ENCODE data around the gene VPS51.

VPS51 gene

GRCh38 chr11:65113361-65113756 lies 17.3 kb downstream of the VPS51 start:
- peak overlapping the region; percentile 100 for H3K27ac ChIP-seq
- TF ChIP-seq, protein P1, sequence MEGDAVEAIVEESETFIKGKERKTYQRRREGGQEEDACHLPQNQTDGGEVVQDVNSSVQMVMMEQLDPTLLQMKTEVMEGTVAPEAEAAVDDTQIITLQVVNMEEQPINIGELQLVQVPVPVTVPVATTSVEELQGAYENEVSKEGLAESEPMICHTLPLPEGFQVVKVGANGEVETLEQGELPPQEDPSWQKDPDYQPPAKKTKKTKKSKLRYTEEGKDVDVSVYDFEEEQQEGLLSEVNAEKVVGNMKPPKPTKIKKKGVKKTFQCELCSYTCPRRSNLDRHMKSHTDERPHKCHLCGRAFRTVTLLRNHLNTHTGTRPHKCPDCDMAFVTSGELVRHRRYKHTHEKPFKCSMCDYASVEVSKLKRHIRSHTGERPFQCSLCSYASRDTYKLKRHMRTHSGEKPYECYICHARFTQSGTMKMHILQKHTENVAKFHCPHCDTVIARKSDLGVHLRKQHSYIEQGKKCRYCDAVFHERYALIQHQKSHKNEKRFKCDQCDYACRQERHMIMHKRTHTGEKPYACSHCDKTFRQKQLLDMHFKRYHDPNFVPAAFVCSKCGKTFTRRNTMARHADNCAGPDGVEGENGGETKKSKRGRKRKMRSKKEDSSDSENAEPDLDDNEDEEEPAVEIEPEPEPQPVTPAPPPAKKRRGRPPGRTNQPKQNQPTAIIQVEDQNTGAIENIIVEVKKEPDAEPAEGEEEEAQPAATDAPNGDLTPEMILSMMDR (conservative IDR thresholded peaks at IDR 0.05), result no peak

GRCh38 chr11:65113839-65114238 lies 17.8 kb downstream of the VPS51 start:
- peak overlapping the region; percentile 100 for H3K27ac ChIP-seq
- TF ChIP-seq, protein P1 (conservative IDR thresholded peaks at IDR 0.05), result no peak

DNA sequence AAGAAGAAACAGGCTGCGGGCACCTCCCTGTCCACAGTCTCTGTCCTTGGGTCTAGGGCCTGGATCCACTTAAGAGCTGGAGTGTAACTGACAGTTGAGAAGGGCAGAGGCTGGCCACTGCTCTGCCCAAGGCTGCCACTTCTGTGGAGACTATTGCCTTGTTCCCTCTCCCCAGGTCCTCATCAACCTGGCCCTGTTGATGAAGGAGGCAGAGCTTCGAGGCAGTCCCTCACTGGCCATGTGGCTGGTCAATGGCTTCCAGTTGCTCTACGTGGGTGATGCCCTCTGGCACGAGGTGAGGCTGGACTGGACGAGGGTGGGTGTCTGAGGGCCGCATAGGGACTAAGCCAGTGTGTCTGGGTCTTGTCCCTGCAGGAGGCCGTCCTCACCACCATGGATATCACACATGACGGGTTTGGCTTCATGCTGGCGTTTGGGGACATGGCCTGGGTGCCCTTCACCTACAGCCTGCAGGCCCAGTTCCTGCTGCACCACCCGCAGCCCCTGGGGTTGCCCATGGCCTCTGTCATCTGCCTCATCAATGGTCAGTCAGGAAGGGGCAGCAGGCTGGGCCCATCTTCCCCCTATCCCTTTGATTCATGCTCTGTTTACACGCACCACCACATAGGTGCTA lies 18.6 kb downstream of the VPS51 start:
- TF ChIP-seq, protein P1 (conservative IDR thresholded peaks at IDR 0.05), result no peak

DNA sequence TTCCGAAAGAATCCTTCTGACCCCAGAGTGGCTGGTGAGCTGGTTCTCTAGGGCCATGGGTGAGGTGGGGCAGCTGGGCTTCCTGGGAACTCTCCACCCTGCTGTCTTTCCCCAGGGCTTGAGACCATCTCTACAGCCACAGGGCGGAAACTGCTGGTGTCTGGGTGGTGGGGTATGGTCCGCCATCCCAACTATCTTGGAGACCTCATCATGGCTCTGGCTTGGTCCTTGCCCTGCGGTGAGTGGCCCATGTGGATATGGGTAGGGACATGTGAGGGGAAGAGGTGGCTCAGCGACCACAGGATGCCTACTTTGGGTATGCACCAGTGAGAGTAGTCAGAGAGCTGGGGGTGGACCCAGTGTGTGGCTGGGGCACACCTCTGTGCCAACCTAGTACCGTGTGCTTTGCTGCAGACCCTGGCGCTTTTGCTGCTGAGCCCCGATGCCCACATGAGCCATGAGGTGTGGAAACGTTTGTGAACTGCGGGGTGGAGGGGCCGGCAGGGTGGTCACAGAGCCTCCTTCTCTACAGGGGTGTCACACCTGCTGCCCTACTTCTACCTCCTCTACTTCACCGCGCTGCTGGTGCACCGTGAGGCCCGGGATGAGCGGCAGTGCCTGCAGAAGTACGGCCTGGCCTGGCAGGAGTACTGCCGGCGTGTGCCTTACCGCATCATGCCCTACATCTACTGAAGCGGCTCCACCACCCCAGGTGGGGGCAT lies 19.5 kb downstream of the VPS51 start:
- H3K27ac ChIP-seq, result peak overlapping the region; percentile 100
- TF ChIP-seq, protein P1 (conservative IDR thresholded peaks at IDR 0.05), result no peak

More for the DNA sequence above, 18.6 kb downstream of the VPS51 start:
- peak overlapping the region; percentile 100 for H3K27ac ChIP-seq

- H3K27ac ChIP-seq, result peak overlapping the region; percentile 100
- TF ChIP-seq, protein P1 (conservative IDR thresholded peaks at IDR 0.05), result no peak
Measured at GRCh38 chr11:65116370-65117205, 20.6 kb downstream of the VPS51 start.

- H3K27ac ChIP-seq, result peak within 1 kb of the TSS; percentile 100
- TF ChIP-seq, protein P1 (conservative IDR thresholded peaks at IDR 0.05), result peak; percentile 100
Measured at GRCh38 chr11:65117206-65118096, 21.4 kb downstream of the VPS51 start, which contains the start of gene ZNHIT2. Gene ZNHIT2, minus strand, starts transcription at chr11:65117701. Its CDS starts 48 bp downstream, at chr11:65117653.

All from VCaP (cell line).